Body of pancreas (tissue), 4 donors: Measurements from ENCODE around the gene PRR20D. TPM values are rescaled to one million over a fixed set of nuclear protein-coding genes. Genes with fewer than 3 reads are reported as not detected.

ENCODE experiments used
- ATAC-seq: fragments of 150-250 bp; one replicate; pipeline ENCODE4 v1.9.1; 2016
- DNase-seq, 4 donors: peaks; one replicate each; pipeline ENCODE4 v3.0.0-alpha.2; 2019
- H3K27ac ChIP-seq, 4 donors: fragments of 200-600 bp; sonication (generic); 1 replicate in 3 of 4; 2 replicates in 1 of 4; pipeline versions ENCODE4 v1.5.1 to v1.6.1; 2016 to 2019; ENCODE audit warnings: mild to moderate bottlenecking in 1 of 4, mixed read lengths in 1 of 4, moderate library complexity in 1 of 4
- H3K27me3 ChIP-seq, 2 donors: fragments of 200-600 bp; sonication (generic); one replicate each; pipeline ENCODE4 v1.6.0; 2016; ENCODE audit warnings: mild to moderate bottlenecking in 1 of 2
- H3K36me3 ChIP-seq, 2 donors: fragments of 200-600 bp; sonication (generic); replicated peaks in 1 of 2; 2 replicates each; pipeline ENCODE4 v1.5.1; 2016; ENCODE audit warnings: low read depth in 2 of 2; ENCODE audit not compliant: insufficient read depth in 1 of 2
- H3K4me1 ChIP-seq: fragments of 200-600 bp; sonication (generic); one replicate; pipeline ENCODE4 v1.6.0; 2016
- H3K4me3 ChIP-seq, 2 donors: fragments of 200-600 bp; sonication (generic); 1 replicate in 1 of 2; 2 replicates in 1 of 2; pipeline ENCODE4 v1.5.1; 2016 to 2019
- H3K9me3 ChIP-seq, 3 donors: fragments of 200-600 bp; sonication (generic); 1 replicate in 2 of 3; 2 replicates in 1 of 3; pipeline ENCODE4 v1.5.1; 2016
- CTCF ChIP-seq, 7 experiments: fragments of 450-650 bp in 4 of 7; fragments of 200-600 bp in 3 of 7; sonication (generic) in 3 of 7; IDR thresholded peaks; one replicate each; pipeline ENCODE4 v1.5.1; 2016 to 2019; ENCODE audit warnings: antibody characterized with exemption in 7 of 7
- POLR2A ChIP-seq, 3 donors: fragments of 450-650 bp; IDR thresholded peaks; one replicate each; pipeline ENCODE4 v1.6.1; 2016; ENCODE audit warnings: antibody characterized with exemption in 3 of 3, mild to moderate bottlenecking in 2 of 3
- WGBS, 2 donors: methylation state at CpG; one replicate each; pipeline ENCODE4 v1.1.5; 2017; 5-methylcytosine and 5-hydroxymethylcytosine counted together
- intact Hi-C: fragments of 100-400 bp; cut with DNase I; formaldehyde crosslinking; loops from one replicate; pipeline ENCODE4 v1.15.1; 2023
- small RNA-seq: library from RNA; depleted of rRNA; stranded (forward); fragments of <200 nt; gene quantifications from one replicate; pipeline ENCODE3, GENCODE V24; 2016
- total RNA-seq, 2 donors: library from RNA; depleted of rRNA; stranded (reverse); fragments of >200 nt; gene quantifications; one replicate each; pipeline ENCODE4 v1.1.0, GENCODE V29; 2016

The PRR20D gene
- total RNA-seq, 2 donors from 2014 or later, result not detected

GRCh38 chr13:57191667-57192066 lies 31.2 kb downstream of the PRR20D start:
- intact Hi-C loops, result no loop called here
- ATAC-seq (no peak), DNase-seq (no peak)
- no peaks in the 10 kb centered on the region for H3K27me3 ChIP-seq
- no peaks in the 10 kb centered on the region for H3K36me3 ChIP-seq
- H3K27ac ChIP-seq, result no peak overlapping the region
- TF ChIP-seq POLR2A (IDR thresholded peaks at IDR 0.05), result no peak
- no peak for TF ChIP-seq CTCF (IDR thresholded peaks at IDR 0.05)
- 72 to 75% methylated on average over 1 of the region's 1 CpG for WGBS, 2 donors
- no peak overlapping the region for H3K4me3 ChIP-seq
- no peaks in the 10 kb centered on the region for H3K4me1 ChIP-seq
- no peaks in the 10 kb centered on the region for H3K9me3 ChIP-seq

GRCh38 chr13:57212989-57213388 lies 52.6 kb downstream of the PRR20D start:
- intact Hi-C loops, result no loop called here
- no peaks in the 10 kb centered on the region for H3K9me3 ChIP-seq
- no peaks in the 10 kb centered on the region for H3K36me3 ChIP-seq
- no peak overlapping the region for H3K4me3 ChIP-seq
- DNase-seq (no peak), ATAC-seq (no peak)
- H3K4me1 ChIP-seq, result no peaks in the 10 kb centered on the region
- H3K27ac ChIP-seq, result no peak overlapping the region
- no peaks in the 10 kb centered on the region for H3K27me3 ChIP-seq
- TF ChIP-seq CTCF (IDR thresholded peaks at IDR 0.05) (no peak), POLR2A (IDR thresholded peaks at IDR 0.05) (no peak)
- 88 to 91% methylated on average over 1 of the region's 1 CpG for WGBS, 2 donors

Small RNAs within 50 kb of the gene (small RNA-seq; reads per million reads assigned to genes)
- gene PRR20FP, result not detected

Other genes starting within 250 kb of the PRR20D start
- not detected for gene PRR20A, start 19.7 kb upstream of the PRR20D start, total RNA-seq
- gene PRR20B, start 13.1 kb upstream of the PRR20D start, total RNA-seq, result not detected
- not detected for gene PRR20C, start 6.6 kb upstream of the PRR20D start, total RNA-seq
- gene PRR20E, start 6.6 kb downstream of the PRR20D start, total RNA-seq, result not detected